ENCODE results near the gene SMIM38.

The SMIM38 gene

GRCh38 chr11:69187540-69188065, 31.9 kb downstream of the SMIM38 start:
- no peak for DNase-seq

DNA sequence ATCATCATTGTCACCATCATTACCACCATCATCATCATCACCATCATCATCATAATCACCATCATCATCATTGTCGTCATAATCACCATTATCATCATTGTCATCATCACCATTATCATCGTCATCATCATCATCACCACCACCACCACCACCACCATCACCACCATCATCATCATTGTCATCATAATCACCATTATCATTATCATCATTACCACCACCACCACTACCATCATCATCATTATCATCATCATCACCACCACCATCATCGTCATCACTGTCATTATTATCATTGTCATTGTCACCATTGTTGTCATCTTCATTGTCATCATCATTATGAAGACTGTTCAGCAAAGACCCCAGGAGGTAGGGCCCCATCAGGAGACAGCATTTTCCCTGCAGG, 33.3 kb downstream of the SMIM38 start:
- DNase-seq = no peak

DNA sequence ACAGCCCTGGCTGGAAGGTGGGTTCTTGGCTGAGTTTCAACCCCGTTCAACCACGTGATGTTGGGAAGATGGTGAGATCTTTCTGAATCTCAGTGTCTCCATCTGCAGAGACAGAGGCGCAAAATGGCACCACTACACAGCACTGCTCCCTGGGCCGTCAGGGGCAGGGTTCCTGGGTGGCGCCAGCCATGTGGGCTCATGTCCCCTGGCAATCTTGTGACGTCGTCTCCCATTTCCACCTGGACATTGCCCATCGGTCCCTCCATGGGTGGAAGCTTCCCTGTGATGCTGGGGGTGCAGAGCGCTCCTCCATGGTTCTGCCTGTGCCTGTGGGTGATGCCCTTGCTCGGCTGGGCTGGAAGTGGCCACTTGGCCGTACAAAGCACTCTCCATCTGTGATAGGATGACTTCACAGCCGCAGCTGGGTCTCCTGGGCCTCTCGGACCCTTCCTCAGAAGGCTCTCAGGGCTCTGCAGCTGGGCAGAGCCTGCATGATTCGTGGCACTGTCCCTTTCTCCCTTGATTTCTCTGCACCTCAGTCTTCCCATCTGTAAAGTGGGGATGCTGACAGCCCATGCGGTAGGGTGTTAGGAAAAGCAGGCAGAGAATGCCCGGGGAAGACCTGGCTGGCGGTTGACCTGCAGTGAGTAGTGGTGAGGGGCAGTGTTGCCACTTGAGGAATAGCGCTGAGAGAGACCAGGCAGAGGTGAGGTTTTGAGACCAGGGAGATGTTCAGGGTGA, 35.2 kb downstream of the SMIM38 start:
- no peak for DNase-seq

DNA sequence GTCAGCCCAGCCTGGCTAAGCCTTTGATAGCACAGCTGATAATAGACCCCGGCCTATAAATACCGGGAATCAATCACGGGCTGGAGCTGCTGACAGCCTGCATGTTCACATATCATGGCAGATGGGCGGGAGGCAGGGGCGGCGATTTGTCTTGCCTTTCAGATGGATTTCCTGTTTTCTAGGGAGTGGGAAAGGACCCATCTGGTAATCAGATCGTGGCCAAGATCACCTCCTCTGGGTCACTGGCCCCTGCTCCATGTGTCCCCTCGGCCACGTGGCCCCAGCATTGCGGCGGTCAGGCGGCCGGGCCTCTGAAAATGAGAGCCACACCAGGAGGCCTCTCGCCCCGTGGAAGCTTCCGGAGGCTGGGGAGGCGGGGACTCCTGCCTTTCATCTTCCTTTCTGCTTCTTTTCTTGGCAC, 36.6 kb downstream of the SMIM38 start:
- no peak for DNase-seq

DNA sequence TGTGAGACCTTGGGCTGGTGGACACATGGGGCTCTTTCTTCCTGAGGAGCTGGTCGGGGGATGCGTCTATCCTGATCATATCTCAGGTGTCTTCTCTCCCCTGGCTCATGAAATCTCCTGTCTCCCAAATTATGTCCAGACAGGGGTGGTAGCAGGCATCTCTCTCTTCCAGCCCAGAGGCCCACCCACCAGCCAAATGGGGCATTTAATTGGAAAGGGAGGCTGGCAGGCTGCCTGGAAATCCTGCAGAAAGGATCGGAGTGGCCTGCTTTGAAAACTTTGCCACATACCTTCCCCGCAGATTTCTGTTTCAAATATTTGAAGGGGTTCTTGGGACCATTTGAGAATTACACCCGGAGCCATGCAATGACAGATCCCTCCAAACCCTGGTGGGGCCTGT, 37.4 kb downstream of the SMIM38 start:
- no peak for DNase-seq

GRCh38 chr11:69193629-69194028, 37.9 kb downstream of the SMIM38 start:
- no peak for DNase-seq

- no peak for DNase-seq
These were observed 38.7 kb downstream of the SMIM38 start for GRCh38 chr11:69194396-69194795.

DNA sequence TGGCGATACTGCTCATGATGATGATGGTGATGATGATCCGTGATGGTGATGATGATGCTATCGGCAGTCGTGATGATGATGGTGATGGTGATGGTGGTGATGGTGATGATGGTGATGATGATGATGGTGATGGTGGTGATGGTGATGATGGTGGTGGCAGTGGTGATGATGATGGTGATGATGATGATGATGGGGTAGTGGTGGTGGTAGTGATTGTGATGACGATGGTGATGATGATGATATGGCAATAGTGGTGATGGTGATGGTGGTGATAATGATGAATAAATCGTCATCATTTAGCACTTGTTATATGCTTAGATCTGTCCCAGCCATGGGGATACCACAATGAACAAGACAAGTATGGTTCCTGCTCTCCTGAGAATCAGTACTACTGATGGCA, 39.2 kb downstream of the SMIM38 start:
- DNase-seq = no peak

DNA sequence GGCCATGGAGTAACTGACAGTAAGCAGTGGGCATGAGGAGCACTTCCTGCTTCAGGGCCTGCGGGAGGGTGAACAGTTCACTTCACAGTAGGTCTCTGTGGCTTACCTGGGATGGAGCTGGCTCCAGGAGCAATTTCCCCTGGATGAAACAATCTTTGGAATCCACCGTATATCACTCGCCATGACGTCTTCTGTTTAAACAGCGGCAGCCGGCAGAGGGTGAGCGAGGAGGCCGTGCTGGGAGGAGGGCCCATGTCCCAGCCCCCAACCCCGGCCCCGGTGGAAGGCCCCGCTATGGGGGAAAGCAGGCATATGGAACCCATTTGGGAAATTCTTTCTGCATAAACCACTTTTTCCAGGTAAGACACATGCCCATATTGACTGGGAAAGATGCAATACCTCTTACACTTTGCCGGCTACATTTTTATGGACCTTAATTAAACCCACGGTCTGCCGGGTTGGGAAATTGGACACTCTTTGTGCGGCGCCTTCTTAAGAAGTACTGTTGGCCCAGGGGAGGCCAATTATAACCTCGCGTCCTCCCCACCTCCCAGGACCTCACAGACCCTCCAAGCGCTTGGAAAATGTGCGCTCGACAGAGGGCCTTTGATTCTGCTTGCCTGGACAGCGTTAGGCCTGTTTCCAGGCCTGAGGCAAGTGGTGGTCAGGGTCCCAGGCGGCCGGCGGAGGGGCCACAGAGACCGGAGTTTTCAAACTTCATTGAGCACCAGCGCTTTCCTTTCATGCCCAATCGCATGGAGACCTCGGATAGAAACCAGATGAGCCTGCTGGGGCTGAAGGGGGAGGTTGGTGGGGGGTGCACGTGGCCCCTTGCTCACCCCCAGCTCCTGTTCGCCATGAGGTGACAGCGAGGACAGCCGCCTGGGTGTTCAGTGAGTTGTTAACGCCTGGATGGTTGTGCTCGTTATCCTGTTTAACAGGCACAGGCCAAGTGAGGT, 40.4 kb downstream of the SMIM38 start:
- no peak for DNase-seq

DNA sequence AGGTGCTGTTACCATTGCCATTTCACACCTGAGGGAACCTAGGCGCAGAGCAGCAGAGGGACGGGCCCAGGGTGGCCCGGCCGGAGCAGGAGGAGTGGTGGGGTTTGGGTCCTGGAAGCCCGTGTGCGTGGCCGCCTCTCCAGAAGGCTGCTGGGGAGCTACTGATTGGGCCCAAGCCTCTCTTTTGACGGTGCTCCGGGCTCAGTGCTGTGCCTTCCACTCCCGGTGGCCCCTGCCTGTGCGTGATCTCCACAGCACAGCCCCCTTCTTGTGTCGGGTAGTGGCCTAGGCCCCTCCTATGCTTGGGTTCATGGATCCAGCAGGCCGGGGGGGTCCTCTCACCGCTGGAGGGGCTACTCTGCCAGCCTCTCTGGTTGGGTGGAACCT, 41.0 kb downstream of the SMIM38 start:
- no peak for DNase-seq

- DNase-seq = no peak
These were observed 43.3 kb downstream of the SMIM38 start for GRCh38 chr11:69198891-69199582.

DNA sequence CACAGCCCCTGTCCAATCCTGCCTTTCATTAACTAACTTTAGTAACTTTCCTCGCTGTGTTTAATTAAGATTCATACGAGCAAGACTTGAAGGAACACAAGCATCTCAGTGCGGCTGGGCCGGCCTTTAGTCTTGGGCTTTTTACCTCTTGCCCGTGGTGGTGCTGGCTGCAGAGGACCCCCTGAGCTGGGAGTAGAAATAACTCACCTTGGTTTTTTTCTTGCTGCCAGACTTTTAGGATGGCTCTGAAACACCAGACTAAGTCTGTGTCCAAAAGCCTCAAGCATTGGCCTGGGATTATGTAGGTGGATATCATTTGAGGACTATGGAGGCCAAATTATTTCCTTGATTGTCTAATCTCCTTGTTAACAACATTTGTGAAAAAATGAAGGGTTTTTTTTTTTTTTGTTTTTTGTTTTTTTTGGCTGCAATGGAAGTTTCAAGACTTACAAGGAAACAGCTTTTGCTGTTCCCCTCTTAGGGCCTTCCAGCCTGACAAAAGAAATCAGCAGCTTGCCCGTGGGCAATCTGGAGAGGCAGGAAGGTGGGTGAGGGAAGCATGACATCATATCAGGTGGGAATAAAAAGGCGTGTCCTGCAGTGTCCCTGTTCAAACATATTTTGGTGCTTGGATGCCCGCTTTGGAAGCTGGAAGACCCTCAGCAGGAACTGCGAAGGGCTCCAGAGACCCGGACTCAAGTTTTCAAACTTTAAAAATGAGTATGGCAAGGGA, 44.0 kb downstream of the SMIM38 start:
- DNase-seq = peak; percentile 16

DNA sequence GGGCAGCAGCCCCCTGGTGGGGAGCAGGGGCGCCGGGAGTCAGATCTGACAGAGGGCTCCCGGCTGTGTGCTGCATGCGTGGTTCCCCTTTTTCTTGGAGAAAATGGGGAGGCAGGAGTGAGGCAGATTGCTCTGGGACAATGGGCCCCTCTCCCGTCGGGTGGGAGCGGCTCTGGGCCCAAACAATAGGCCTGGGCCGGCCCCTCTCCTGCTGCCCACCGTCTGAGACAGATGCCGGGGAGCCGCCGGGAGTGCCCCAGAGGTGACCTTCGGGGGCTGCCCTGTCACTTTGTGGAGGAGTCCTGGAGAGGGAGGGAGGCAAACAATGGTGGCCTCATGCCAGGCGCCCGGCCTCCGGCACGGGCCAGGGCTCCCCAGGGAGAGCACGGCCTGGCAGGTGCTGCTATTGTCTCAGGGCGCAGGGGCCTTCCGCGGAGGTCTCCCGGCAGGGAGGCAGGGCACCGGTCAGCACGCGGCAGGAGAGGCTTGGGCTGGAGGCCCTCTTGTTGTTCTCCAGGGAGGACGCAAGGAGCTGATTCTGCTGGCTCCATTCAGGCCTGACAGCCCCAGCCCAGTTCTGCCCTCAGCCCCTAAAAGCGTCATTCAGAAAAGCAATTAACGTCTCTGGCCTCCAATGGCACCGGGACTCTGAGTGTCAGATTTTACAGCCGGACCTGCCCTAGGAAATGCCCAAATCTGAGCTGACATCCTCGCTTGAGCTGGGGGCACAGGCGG, 44.8 kb downstream of the SMIM38 start:
- peak; percentile 54 for DNase-seq

DNA sequence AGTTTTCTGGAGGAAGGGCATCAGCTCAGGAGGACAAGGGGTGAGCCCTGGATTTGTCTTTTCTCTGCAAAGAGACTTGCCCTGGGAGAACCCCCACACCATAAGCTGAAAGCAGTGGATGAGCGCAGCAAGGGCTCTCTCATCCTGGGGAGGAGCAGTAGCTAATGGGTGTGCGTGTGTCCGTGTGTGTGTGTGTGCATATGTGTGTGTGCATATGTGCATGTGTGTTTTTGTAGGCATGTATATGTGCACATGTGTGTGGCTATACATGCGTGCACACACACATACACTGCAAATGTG, 45.3 kb downstream of the SMIM38 start:
- no peak for DNase-seq

- no peak for DNase-seq
These were observed 46.1 kb downstream of the SMIM38 start for GRCh38 chr11:69201764-69202370.

DNA sequence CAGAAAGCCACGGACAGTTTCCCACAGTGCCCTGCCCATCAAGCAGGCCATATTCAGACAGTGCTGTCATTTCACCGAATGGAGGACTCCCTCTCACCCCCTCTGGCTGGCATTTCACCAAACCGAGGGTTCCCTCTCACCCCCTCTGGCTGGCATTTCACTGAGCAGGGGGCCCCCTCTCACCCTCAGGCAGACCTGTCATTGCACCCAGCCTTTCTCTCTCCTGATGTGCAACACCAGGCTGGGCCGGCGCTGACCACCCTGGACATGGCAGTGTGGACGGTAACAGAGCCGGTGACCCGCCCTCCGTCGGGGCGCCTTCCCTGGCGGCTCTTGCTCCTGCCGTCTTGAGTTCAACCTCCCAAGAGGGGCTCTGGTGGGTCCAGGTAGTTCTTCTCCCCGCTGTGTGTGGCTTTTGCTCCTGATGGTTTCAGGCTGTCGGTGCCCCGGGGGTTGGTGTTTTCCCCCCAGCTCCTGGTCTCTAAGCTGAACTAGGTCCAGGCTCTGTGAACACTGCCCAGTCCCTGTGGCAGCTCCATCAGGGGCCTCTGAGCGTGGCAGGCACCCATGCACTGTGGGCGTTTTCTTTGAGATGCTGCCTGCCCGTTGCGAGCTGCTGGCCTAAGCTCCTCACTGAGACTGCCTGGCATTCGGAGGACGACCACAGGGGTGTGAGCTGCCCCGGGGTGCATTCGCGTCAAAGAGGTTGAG, 46.9 kb downstream of the SMIM38 start:
- no peak for DNase-seq

DNA sequence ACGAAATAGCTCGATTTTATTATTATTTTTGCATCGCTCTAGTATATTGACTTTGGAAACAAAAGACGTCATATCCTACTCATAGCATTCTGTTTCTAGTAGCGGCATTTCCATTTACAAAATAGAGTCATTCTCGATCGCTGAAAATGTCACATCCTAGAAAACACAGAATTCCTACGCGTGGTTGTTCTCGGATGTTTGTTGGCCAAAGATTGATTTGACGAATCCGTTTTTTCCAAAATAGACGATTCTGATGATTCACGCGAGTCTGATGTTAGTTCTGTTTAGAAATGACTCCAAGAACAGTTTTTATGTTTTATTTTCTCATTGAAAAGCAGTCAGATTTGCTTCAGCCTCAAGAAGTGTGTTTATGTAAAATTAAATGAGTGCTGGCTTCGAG, 47.6 kb downstream of the SMIM38 start:
- DNase-seq = no peak

GRCh38 chr11:69203901-69204245, 48.1 kb downstream of the SMIM38 start:
- no peak for DNase-seq

- DNase-seq = no peak
These were observed 48.7 kb downstream of the SMIM38 start for GRCh38 chr11:69204246-69204940.
